HG03442 (cell line): ENCODE results near the gene RHBDL1.
"Not testable (repeated sequence)": the region's sequence is repeated elsewhere in the genome, so short reads cannot be mapped to it uniquely, and the experiment has no call there.

Source experiments
- ATAC-seq: cut with Tn5 transposase; IDR thresholded peaks from one replicate; pipeline ENCODE4 v1.9.1; 2021; ENCODE audit warnings: mild to moderate bottlenecking, moderate library complexity; ENCODE audit not compliant: unreplicated experiment

The RHBDL1 gene

DNA sequence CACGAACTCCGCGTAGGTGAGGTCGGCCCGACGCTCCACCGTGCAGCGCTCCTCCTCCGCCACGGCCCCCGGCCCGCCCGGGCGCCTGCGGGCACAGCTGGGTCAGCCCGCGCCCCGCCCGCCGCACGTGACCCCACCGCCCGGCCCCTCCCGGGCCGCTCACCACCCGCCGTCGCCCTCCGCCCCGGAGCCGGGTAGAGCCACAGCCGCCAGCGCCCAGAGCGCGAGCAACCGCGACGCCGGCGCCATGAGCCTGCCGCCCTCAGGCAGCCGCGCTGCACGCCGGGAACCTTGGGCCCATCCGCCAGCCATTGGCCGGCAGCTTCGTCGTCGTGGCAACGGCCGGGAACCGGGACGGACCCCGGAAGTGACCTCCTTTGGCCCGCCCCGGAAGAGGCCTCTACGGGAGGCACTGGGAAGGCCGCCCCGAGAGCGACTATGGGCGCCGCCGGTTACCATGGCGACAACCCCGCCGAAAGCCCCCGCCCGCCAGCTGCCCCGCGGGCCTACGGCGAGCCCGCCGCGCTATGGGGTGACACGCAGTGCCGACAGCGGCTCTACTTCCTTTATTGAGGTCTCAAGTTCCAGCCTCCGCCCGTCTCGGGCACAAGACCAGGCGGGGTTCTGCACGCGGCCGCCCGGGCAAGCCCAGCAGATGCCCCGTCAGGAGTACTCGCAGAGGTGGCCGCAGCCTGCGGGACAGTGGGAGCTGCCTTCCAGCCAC is 8.8 kb downstream of the RHBDL1 start, which contains the start of gene JMJD8:
Gene JMJD8, minus strand, starts transcription at position 264 of the 724 bp plus-strand sequence. Its CDS starts 15 bp downstream, at position 249.
- ATAC-seq: peak; percentile 56

DNA sequence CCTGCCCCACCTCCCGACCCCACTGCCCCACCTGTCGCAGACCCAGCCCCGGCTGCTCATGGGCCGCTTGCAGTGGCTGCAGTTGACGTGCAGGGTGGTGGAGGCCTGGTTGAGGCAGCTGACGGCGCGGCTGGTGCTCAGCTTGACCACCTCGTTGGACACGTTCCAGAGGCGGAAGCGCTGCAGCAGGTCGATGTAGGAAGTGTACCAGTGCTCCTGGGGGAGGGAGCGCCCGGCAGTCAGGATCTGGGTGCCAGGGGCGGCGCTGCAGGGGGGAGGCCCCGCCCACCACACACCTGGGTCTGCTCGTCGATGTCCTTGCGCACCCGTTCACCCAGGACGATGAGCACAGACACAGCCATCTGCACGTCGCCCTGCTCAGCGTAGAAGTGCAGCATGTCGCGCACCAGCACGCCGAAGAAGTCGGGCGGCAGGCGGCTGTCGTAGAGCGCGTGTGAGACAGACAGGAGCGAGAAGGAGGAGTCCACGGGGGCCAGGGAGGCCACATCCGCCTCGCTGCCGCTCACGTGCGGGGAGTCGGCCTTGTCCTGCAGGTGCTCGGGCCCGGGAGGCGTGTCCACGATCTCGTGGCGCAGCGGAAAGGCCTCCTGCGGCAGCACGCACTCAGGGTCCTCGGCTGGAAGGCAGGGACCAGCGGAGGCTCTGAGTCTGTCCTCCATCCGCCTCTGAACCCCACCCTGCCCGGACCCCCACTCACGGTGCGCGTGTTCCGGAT is 9.7 kb downstream of the RHBDL1 start:
- no peak for ATAC-seq

DNA sequence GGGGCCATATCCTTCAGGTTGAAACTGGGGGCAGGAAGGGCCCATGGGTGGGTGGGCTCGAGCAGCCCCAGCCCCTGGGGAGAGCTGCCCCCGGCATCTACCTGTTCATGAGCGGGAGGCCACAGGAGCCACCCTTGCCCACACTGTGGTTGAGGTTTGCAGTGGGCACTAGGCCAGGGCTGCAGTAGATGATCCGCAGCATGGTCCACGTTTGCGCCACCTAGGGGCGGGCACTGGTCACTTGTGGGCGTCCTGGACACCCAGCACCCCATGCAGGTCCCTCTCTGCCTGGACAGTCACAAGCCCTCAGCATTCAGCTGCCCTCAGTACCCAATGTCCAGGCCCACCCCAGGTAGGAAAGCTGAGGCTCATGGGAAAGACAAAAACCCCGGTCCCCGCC is 10.5 kb downstream of the RHBDL1 start:
- no peak for ATAC-seq

DNA sequence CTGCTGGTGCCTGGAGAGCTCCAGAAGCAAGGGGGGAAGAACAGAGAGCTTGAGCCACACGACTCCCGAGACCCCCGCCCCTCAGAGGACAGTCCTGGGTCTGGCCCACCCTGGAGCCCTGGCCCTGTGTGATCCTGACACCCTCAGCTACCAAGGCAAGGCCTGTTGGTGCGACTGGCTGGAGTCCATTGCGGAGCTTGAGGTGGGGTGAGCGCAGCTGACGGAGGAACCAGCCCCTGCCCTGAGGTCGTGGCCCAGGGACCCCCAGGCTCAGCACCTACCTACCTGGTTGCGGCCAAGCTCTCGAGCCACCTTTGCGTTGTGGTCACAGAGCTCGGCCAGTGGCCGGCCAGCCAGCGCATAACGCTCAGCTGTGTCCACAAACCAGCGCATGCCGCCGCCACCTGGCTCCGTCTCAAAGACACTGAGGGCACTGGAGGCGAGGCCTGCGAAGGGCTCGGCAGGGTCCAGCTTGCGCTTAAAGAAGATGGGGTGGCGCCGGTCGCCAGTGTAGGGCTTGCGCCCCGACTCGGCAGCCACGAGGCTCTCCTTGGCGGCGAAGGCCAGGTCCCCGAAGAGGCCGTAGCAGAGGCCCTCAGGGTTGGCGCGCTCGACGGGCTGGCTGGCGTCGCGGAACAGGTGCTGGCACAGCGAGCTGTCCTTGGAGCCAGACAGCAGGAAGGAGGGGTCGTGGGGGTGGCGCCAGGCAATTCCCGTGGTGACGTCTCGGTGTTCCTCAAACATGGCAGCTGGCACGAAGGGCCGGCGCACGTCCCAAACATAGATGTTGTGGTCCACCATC is 11.2 kb downstream of the RHBDL1 start:
- ATAC-seq: no peak

DNA sequence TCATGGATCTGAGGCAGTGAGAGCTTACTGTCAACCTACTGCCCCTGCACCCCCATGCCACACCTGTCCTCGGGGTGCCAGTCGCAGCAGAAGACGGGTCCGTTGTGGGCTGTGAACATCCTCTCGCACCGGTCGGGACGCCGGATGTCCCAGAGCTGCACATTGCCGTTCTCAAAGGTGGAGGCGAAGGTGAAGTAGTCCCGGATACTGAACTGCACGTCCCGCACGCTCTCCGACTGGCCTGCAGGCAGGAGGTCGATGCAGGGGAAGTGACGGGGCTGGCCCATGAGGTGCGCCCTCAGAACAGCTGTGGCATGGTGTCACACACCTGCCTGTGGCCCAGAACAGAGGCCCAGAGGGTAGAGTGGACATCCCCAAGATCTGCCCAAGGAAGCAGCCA is 12.0 kb downstream of the RHBDL1 start:
- no peak for ATAC-seq

DNA sequence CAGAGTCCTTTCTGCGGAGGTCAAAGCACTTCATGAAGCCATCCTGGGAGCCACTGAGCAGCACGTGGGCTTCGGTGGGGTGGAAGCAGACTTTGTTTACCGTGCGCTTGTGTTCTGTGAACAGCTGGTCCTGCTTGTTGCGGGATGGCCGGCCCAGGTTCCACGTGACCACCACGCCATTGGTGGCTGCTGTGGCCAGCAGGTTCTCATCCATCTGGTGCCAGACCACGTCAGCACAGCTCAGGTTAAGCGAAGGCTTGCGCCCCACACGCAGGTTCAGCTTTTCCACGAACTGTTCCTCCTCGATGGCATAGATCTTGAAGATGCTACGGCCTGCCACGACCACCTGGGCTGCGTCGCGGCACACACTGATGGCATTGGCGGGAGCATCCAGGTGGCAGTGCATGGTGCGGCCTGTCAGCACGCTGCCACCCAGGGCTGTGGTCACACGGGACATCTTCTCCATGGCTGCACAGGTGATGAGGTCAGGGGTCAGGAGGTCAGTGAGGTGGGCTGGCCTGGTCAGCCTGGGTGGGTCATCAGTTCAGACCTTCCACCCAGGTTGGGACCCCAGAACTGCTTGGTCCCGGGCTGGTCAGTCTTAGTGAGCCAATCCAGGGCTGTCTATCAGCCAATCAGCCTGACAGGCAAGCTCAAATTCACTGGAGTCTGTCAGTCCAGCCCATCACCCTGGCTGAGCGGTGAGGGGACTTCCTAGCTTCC is 13.9 kb downstream of the RHBDL1 start:
- ATAC-seq: no peak

DNA sequence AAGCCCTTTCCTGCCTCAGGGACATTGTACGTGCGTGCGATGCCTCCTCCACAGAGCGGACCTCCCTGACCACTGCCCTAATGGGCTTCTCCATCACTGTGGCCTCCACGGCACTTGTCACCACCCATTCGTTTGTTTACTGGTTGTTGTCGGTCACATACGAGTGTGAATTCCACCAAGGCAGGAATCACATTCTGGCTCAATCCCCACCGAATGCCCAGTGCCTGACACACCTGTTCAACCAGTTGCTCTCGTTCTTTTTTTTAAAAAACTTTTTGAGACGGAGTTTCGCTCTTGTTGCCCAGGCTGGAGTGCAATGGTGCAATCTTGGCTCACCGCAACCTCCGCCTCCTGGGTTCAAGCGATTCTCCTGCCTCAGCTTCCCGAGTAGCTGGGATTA is 15.8 kb downstream of the RHBDL1 start:
- not testable (repeated sequence) for ATAC-seq

DNA sequence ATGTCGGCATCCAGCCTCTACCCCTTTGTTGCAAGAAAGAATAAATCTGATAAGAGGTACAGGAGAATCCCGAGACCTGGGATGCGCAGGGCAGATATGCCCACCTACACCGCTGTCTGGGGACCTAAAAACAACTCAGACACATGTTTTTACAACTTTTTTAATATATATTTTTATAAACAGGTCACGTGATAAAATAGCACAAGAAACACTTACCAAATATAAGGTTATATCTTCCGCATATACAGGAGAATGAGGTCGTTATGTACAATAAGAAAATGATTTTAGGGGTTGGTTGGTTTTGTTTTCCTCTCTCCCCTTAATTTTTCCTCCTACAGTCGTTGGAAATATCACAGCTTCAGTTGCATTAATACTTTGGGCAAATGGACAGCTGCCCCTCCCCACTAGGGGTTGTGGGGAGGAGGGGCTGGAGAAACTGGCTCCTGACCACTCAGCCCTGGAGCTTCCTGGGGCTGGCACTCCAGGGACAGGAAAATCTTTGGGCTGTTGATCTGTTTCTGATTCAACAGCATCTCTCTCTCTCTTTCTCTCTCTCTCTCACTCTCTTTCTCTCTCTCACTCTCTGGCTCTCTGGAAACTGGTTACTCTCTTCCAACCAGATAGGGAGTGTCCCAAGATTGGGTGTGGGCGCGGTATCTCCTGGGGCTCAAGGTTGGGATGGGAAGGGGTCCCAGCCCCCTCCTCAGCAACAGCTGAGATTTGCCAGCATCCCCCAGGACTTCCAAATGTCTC is 17.1 kb downstream of the RHBDL1 start:
- no peak for ATAC-seq

DNA sequence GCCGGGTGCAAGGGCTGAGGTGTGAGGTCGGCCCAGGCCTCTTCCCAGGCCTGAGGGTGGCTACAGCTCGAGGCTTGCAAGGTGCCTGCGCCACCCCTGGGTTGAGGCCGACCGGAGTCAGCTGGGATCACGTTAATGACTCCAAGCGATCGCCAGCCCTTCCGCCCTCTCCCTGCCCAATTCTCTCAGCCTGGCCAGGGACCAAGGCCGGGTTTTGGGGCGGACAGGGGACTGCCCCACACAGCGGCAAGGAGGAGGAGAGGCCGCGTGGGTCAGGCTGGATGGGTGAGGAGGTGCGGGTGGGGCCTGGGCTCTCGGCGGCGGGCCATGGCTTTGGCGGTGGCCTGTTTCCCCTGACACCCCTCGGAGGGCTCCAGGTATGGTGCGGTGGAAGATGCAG is 17.9 kb downstream of the RHBDL1 start:
- ATAC-seq: no peak

DNA sequence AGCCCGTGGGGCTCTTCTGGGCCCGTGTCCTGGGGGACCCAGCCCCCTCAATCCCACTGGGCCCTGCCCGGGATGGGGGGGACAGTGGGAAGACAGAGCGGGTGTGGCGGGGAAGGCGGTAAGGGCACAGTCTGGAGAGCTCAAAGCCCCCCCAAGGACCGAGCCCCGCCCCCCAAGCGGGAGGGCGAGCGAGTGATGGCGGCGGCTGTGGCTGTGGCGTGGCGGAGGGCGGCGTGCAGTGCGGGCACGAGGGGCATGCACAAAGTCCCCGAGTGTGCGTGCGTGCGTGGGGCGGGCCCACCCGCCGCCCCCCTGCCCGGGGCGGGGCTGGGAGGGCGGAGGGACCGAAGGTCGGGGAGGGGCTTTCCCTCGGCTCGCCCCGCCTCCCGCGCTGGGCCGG is 18.3 kb downstream of the RHBDL1 start:
- ATAC-seq: no peak

DNA sequence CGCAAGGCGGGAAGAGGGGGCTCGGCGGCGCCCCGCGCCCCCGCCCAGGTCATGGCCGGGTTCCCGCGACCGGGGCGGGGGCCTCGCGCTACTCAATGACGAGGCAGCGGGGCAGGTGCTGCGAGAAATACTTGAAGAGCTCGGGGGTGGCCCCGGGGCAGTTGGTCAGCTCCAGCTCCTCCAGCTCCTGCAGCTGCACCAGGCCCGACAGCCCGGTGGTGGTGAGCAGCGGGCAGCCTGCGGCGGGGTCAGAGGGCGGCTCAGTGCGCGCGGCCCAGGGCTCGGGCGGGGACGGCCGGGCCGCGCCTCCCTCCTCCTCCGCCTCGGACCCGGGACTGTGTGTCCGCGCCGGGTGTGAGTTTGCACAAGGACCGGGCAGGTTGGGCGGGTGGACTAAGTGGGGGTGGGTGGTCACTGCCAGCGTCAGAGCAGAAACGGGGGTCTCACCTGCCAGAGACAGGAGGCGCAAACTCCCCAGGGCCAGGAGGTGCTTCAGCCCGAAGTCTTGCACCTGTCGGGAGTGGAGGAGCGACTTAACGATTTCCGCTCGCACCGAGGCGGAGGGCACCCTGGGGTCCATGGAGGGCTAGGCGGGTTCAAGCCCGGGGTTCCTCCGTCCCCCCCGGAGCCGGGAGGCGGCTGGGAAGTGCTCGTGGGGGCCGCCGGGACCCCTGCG is 18.9 kb downstream of the RHBDL1 start:
- no peak for ATAC-seq

DNA sequence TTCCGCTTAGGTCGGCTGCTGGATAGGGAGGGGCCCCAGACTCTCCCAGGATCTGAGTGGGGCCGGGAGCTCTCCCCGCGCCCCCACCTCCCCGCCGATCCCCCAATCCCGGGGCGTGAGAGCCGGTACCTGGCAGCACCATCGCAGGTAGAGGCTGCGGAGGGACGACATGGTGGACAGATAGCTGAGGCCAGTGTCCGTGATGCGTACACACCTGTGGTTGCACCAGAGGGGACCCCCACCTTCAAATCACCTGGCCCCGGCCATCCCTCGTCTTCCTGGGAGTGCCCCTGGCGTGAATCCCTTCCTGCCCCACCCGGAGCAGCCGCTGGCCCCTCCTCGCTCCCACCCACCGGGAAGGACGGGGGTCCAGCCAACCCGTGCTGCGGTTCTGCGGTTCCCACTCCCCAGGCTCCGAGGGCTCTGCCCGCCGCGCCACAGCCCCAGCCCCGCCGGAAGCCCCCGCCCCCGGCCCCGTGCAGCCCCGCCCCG is 19.4 kb downstream of the RHBDL1 start:
- no peak for ATAC-seq

DNA sequence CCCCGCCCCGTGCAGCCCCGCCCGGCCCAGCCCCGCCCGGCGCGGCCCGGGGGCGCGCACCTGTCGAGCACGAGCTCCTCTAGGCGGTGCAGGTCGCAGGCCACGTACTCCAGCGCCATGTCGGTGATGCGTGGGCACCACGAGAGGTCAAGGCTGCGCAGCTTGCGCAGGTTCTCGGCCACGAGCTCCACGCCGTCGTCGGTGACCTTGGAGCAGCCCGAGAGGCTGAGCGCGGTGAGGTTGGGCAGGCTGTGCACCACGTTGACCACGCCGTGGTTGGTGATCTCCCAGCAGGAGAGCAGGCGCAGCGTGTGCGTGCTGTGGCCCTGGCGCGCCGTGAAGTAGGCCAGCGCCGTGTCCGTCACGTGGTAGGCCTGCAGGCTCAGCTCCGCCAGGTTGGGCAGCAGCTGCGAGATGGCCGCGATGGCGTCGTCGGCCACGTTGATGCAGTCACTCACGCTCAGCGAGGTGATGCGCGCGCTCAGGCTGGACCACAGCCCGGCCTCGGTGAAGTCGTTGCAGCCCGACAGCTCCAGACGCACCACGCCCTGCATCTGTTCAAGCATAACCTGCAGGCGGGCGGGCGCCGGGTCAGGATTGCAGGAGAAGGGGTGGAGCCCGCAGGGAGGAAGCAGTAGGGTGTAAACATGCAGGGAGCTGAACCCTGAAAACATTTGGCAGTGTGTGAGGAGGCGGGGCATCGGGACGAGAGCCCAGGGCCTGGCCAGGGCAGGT is 20.1 kb downstream of the RHBDL1 start:
- peak; percentile 44 for ATAC-seq

DNA sequence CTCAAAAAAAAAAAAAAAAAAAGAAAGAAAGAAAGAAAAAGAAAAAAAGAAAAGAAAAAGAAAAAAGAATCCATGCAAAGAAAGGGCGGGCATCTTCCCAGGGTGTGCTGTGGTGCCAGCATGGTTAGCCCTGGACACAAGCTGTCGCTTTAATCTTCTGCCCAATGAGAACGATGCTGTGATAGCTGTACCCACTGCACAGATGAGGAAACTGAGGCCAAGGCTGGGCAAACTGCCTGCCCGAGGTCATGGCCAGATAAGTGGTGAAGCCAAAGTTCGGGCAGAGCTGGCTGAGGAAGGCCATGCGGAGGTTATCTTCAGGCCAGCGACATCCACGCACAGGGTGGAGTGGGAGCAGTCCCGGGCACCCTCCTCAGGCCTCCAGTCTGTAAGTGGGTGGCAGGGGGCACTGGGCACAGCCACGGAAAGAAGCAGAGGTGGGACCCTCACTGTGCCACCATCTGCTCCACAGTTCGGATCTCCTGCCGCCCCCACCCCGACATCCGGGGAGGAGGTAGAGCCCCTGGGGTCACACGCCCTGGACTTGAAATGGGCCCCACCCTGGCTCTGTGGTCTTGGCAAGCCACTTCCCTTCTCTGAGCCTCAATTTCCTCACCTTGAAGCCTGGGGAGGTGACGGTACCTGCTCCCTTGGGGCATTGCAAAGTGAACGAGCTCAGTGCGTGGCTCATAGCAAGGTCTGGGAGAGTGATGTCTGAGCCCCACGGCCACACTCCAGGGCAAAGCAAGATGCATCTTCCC is 23.6 kb downstream of the RHBDL1 start:
- no peak for ATAC-seq

DNA sequence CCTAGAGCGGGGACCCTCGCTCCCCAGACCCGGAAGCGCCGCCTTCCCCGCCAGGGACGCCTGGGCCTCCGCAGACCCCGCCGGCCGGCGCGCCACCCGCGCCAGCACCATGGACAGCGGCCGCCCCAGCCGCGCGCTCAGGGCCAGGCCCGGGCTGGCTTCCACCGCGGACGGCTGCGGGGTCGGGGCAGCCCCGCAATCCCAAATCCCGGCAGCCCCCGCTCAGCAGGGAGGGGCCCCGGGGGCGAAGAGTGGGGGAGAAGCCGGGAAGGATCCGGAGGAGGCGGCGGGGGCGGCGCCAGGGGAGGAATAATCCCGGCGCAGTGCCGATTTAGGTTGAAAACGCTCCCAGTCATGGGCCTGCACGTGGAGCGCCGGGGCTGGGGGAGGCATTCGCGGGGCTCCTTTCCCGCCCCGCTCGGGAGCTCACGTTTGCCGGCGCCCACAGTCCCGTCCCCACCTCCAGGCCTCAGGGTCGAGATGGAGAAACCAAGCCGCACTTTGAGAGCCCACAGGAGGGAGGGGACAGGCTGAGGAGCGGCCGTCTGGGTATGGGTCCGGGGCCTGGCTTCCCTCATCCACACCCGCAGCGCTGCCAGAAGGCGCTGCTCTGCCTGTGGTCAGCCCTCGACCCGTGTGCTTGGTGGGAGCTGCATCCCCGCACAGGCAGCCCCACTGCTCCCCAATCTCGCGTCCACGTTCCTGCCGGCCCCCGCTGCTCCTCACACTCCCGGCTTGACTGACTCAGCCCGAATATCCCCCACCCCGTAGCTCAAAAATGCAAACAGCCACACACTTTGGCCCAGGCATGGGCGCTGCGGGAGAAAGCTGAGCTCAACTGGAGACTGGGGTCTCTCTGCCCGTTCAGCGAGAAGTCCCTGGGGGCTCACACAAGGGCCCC is 25.5 kb downstream of the RHBDL1 start:
- ATAC-seq: no peak

DNA sequence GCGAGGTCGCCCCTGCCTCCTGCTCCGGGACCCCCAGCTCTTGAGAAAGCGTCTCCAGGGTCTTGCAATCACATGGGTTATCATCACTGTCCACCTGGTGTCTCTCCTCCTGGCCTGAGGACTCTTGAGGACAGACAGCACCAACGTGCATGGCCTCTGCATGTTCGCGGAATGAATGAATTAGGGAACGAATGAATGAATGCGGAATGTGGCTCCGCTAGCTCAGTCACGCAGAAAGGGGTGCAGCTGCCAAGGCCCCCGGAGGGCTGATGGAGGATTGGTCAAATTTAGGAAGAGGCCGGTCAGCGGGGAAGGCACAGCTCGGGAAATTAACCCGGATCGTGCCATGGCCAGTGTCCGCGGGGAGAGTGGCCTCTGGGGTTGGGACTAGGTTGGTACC is 26.9 kb downstream of the RHBDL1 start:
- no peak for ATAC-seq

DNA sequence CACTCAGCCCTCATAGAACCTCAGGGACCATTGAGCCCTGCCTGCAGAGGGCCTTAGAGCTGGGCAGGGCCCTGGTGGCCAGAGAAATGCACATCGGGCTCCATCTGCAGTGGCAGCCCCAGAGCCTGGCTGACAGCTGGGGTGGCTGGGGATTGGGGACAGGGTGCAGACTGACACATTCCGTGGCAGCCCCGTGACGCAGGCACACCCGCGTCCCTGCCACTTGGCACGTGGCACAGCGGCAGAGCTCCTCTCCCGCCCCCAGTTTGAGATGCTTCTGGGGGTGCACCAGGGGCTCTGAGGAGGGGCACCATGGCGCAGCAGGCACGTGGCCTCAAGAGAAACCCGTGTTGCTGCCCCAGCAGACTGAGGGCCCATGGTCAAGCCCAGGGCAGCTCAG is 27.9 kb downstream of the RHBDL1 start:
- ATAC-seq: no peak
